ENCODE results near the gene CASZ1.

The CASZ1 gene

DNA sequence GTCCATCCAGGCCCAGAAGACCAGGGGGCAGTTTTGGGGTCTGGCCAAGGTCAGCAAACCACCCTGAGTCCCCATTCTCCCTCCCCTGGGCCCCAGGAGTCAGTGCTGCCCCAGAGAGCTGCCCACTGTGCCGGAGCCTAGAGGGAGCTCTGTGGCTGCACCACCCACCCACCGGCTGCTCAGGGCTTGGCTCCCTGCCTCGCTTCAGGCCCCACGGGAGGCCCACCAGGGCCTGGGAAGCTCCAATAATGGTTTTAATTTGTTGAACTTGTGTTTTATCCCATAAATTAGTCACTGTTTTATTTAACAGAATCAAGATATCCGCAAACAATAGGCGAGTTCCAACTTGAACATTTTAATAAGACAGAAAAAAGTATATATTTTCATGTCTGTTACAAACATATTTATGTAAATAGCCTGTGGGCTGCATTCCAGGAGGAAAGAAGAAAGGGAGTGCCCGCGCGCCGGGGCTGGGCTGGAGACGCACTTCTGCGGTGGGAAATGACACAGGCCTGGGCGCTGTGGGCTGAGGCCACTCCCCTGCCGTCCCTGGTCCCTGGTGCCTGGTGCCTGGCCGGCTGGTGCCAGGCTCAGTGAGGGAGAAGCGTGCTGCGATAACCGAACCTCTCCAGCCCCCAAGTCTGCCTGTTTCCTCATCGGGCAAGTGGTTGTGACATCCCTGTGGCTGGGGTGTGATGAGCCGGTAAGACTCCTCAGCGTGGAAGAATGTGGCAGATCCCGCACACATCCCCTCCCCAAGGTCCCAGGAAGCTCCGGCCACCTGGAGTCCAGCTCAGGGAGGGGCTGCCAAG lies 161.2 kb downstream of the CASZ1 start:
- peak; percentile 22 for DNase-seq

DNA sequence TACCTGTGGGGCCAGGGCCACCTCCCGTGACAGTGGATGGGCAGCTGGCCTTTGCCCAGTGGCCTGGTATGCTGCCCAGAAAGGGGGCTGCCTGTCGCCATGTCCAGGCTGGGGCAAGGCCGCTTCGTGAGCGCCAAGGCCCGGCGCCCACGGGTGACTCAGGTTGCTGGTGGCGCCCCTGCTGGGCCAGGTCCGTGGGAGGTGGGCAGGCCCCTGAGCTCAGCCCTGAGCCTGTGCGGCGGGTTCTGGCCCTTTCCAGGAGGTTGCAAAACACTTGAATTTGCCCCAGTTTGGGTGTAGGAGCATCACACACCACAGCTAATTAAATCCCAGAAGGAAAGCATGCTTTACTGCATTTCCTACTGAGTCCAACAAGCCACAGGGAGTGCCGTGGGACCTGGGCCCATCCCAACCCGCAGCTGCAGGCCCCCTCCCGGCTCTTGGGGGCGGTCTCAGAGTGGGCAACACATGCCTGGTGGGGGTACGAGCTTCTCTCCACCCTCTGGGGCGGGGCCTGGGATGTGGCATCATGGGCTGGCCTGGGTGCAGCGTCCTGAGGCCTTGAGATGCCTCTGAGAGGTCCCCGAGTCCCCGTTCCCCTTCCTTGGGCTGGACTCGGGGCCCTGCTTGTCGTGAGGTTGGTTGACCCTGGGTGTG lies 161.9 kb downstream of the CASZ1 start:
- DNase-seq: no peak

DNA sequence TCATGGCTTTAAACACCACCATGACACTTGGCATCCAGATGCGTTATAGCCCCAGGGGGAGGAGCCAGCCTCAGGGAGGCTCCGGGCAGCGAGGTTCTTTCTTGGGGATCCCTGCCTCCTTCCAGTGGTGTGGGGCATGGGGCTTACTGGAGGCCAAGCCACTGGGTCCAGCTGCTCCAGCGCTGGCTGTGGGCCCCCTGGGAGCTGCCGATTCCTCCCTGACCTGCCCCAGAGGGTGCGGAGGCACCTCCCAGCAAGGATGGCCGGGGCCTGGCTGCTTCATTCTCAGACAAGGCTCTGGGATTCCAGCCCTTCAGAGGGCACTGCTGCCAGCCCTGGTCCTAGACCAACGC lies 162.4 kb downstream of the CASZ1 start:
- no peak for DNase-seq

DNA sequence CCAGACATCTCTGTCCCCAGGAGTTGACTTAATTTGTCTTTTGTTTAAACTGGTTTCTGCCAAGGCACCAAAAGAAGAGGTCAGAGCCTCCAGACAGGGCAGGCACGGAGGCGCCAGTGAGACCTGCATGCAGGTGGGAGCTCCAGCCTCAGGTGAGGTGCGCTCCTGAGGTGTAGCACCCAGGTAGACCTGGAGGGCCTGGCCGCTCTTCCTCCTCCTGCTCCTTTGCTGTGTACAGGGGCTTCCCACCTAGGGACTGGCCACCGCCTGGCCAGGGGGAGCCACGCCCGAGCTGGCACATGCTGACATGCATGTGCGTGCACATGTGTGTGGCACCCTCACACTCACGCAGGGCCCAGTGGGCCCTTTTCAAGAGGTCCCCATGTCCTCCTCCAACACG lies 163.0 kb downstream of the CASZ1 start:
- DNase-seq: no peak

DNA sequence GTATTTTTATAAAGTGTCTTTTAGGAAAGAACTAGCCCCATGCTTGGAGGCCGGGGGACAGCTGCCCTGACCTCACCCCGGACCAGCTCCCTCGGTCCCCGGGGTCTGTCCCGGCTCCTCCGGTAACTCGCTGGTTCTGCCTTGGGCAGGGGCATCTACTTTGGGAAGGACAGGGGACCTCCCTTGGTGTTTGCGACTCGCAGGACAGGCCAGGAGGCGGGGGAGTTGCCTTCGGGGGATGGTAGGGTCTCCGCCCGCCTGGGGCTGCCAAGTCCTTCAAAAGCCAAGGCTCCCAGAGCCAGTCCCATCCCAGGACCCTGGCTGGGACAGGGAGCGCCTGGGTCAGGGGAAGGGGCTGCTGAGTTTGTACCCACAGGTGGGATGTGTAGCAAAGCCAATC lies 163.8 kb downstream of the CASZ1 start:
- no peak for DNase-seq

DNA sequence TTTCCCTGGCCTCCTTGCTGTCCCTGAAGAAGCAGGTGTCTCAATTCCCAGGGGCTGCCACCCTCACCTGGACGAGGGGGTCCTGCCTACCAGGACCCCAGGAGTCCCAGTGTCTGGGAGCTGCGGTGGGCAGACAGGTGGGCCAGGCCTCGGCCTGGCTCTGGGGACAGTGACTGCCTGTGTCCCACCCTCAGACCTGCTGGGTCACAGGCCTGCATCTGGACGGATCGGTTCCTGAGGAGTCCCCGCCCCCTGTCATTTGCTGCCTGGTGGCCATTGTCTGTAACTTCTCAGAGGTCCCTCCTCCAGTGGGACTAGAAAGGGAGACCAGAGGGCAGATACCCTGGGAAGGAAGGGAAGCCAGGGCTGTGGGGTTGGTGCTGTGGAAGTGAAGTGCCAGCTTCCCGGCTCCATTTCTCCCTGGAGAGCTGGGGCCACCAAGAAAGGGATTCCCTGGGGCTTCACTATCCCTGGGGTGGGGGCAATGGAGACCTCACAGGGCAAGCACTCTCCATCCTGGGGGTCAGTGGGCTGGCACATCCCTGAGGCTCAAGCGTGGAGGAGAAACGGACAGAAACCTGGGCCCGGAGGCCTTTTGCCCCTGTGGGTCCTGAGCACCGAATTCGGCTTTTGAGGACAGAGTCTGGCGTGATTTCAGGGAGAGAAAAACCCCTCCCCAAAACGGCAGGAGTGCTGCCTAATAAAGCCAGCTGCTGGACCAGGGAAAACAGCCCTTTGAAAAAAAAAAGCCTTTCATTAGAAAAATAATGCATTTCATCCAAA lies 164.4 kb downstream of the CASZ1 start:
- no peak for DNase-seq

DNA sequence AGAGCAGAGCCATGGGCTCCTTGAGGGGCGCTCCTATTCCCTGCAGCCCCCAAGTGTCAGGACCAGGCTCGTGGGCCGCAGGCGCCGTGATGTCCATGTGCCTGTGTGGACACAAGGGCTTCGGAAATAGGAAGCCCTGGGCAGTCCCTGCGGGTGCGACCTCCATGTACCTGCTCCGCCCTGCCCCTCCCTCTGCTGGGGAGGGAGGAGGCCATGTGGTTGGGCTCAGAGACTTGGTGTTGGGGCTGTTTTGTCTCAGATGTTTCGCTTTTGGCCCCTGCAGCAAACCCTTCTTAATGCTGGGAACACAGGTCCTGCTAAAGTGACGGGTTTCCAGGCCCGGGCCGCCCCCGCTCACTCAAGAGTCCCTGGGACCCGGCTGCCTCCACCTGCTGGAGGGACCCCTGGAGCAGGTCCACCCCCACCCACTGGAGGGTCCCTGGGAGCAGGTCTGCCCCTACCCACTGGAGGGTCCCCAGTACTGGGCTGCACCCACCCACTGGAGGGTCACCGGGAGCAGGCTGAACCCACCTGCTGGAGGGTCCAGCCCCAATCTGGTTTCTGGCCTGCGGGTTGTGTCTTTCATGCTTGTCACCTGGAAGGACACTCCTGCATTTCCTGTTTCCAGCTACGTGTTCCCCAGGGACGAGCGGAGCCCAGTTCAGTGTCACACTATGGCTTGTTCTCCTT lies 165.2 kb downstream of the CASZ1 start:
- DNase-seq: no peak

DNA sequence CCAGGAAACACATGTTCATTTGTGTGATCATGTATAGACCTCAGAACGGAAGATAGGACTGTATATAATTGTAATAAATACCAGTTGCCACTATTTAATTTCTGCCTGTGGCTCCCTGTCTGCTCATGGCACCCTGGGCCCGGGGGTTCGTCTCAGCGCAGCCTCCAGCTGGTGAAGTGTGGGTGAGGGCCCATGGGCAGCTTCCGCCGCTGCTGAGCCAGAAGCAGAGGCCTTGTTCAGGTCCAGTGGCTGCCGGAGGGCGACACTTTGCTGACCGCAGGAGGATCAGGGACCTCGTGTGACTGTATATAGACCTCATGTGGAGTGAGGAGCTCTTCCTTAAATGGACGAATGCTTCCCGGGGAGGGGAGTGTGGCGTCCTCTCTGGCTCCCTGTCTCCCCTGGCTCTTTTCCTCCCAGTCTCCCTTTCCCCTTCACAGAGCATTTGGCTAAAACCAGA lies 165.8 kb downstream of the CASZ1 start:
- no peak for DNase-seq

DNA sequence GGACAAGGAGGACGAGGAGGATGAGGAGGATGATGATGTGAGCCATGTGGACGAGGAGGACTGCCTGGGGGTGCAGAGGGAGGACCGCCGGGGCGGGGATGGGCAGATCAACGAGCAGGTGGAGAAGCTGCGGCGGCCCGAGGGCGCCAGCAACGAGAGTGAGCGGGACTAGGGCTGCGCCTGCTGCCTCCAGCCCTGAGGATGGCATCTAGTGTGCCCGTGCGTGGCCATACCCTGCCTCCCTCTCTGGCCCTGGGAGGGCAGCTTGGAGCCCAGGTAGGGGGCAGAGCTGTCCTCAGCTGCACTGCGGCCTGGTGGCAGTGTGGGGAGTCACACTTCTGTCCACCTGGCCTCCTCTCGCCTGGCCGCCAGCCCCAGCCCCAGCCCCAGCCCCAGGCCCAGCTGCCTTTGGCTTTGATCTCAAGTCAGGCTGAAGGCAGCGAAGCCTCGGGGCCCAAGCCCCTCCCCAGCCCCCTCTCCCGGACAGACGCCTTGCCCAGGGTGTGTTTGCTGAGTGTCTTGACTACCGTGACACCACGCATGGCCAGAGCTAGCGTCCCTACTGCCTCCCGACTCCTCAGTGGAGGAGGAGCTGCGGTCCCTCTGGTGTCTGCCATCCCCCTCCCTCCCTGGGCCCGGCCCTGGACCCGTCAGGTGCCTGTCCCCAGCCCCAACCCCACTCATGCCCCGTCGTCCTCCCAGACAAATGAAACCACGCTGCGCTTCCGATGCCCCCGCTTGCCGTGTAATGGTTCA lies 166.5 kb downstream of the CASZ1 start:
- DNase-seq: no peak

DNA sequence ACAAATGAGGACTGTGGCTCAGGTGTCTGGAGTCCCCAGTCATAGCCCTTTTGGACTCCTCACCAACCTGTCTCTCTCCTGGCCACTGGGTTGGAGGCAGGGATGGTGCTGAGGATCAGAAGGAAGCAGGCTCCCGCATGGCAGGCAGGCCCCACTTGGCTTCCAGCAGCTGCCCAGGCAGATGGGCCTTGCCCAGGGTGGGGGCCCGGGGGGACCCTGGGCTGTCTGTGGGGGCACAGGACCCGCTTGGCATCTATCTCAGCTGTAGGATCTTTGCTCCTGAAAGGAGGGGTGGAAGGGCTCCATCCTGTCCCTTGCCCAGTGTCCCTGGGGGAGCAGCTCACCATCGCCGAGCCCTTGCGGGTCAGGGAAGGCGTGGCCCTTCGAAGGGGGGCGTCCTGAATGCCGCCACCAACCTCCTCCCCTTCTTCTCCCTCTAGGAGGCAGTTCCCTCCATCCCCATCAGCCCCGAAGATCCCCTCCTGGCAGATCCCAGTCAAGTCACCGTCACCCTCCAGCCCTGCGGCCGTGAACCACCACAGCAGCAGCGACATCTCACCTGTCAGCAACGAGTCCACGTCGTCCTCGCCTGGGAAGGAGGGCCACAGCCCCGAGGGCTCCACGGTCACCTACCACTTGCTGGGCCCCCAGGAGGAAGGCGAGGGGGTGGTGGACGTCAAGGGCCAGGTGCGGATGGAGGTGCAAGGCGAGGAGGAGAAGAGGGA lies 167.2 kb downstream of the CASZ1 start:
- no peak for DNase-seq

DNA sequence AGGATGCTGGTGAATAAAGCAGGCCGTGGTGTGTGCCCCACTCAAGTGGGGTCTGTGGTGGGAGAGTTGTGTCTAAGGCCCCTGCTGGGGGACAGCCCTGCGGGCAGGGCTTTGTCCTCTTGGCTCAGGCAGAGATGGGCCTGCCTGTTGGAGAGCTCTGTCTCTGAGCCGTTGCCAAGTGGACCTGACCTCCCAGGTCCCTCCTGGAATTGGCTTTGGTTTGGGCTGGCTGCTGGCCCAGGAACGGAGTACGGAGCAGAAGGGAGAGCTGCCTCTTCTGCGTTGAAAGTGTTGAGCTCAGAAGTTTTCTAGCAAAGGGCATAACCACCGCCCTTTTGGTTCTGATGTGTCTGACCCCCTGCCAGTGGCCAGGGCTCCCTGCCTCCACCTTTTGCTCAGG lies 167.8 kb downstream of the CASZ1 start:
- no peak for DNase-seq

DNA sequence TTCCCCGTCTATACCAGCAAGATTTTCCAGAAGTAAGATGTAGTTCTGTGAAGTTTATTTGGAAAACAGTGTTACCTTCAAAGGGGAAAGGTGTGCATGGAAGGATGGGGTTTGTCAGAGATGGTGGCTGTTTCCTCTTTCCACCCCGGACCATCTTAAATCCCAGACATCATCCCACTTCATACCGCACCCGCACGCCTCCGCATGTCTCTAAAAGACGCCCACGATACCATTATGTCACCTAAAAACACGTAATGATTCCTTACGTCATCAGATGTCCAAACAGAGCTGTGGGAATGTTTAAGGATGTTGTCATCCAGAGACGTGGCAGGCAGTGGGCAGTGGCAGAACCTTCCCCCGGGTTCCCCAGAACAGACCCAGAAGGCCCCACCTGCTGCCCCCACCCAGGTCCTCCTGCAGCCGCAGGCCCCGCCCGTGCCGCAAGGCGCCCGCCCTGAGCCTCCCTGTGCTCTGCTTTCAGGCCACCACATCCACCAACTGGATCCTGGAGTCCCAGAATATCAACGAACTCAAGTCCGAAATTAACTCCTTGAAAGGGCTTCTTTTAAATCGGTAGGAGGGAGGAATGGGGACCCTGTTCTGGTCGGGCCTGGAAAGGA lies 169.5 kb downstream of the CASZ1 start:
- DNase-seq: no peak

DNA sequence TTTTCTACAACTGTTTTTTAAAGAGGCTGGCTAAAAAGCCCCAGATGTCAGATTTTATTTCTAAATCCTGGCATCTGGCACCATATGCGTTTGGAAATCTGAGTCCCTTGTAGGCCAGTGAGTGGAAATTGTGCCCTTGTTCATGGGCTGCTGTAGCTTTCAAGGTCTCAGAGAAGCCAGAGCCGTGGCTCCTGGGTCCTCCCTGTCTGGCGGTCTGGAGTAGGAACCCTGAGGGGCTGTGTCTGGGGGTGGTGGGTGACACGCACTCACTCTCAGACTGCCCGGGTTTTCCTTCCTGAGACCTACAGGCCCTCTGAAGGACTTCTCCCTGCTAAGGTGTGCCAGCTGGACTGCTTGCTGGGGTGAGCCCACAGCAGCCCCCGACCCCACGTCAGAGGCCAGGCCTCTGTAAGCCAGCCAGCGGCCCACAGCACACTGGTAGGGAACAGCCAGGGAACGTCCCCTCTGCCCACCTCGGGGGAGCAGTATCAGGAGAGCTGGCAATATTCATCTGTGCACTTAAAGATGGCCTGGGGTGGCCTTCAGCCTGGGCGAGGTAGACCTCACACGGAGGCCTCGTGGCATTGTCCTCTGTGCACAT lies 170.2 kb downstream of the CASZ1 start:
- no peak for DNase-seq

DNA sequence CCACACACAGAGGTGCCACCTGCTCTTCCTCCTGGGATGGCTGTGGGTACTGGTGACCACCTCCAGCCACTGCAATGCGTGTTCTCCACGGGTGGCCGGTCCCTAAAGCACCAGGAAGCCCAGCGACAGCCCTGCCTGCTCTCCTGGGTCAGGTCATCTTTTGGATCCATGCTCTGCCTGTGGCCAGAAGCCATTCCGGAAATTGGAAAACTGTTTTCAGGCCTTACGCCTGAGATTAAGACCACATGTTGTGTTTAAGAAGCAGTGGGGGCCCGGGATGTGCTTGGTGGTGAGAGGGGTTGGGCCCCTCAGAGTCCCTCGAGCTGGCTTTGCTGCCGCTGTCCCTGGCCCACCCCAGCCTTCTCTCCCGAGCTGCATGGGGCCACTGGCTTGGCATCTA lies 170.9 kb downstream of the CASZ1 start:
- DNase-seq: no peak

DNA sequence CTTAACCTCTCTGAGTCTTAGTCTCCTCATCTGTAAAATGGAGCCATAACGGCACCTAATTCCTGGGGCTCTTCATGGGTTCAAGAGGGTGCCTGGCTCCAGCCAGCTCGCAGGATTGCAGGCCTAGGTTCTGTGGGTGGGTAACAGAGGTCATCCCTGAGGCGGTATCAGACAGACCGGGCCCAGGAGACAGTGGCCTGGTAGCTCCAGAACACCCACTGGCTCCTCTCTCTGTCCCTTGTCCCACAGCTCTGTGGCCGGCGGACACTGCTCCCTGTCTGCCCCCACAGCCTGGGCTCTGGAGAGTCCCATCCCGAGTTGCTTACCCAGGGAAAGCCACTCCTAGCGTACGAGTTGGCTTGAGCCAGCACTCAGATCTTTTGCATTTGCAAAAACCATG lies 171.4 kb downstream of the CASZ1 start:
- DNase-seq: no peak

DNA sequence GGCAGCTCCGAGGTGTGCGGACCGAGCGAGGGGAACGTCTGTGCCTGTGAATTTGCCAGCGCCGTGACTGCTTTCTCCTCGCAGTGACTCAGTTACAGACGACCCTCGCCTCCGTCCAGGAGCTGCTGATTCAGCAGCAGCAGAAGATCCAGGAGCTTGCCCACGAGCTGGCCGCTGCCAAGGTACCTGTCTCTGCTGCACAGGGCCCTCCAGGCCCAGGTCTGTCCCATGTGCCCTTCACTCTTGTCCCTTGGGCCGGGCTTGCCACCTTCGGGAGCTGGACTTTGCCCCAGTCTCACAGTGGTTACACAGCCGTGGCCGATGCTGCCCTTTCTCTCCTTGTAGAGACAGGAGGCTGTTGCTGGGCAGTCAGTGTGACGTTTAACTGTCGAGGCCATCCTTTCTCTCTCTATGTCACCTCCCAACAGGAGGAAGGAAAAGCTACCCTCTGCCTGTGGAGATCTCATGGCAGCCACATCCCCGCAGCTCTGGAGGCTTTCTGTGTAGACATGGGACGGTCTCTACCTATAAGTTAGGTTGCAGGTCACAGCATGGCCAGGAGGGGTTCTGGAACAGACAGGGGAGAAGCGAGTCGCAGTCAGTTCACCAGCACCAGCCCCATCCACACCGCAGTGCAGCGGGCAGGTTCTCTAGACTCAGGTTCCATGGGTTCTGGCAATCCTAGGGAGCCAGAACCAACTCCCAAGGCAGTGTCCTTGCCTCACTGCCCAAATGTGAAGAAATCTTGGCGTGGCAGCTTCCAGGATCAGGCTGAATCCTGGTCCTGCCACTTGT lies 172.0 kb downstream of the CASZ1 start:
- no peak for DNase-seq

DNA sequence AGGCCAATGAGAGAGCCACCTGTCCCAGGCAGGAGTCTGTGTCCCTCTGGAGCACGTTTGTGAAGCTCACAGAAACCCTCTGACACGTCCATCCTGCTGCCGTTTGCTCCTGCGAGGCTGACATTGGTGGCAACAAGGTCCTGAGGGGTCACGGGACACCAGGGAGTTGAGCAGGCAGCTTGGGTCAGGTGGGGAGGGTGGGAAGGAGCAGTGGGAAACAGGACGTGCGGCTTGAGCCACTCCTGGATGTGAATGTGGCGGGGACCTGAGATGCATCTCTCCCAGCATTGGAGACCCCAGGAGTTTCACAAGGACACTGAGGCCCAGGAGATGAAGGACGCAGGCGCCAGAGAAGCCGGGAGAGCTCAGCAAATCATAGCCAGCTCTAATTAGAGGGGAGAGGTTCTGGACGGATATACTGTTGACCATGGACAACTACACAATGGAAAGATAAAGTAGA lies 172.7 kb downstream of the CASZ1 start:
- no peak for DNase-seq

DNA sequence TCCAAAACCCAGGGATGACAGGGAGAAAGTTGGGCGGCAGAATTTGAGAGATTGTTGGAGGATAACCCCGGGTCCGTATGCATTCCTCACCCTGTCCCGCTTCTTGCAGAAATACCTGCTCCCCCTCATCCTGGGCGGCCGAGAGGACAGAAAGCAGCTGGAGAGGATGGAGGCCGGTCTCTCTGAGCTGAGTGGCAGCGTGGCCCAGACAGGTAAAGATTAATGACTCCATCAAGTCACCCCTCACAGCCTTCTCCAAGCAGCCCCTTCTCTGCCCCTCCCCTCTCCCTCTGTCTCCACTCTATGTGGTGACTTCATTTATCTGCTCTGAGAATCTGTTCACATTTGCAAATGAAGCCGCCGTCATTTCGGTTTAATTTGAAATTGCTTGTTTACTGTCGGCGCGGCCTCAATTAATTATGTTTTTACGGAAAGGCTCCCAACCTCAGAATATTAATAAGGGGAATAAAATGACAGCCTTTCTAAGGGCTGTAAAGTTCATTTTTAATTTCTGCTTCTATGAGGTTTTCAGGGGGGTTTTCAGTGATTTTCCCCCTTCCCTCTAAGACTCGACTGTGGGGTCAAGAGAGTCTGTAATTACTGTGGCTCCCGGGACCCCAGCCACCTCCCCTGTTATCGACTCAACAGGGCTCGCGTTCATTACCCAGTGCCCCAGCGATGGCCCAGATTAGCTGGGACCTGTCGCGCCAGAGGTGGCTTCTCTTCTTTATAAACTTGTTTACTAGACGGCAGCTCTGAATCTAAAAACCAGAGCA lies 173.3 kb downstream of the CASZ1 start:
- DNase-seq: no peak

DNA sequence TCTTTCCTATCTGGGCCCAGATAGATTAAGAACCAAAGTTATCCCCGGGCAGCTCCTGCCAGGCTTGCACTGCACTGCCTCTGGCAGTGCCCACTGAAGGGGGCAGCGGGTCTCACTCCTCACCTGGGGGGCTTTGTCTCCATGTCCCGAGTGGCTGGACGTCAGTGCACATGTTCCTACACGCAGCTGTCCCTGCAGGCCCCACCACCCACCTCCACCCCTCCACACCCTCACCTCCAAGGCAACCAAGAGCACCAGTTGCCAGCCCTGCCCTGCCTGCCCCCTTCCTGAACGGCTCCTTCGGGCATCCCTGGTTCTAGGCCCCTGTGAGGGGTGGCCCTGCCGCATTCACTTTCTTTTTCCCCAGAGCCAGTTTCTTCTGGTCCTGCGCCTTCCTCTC lies 174.5 kb downstream of the CASZ1 start:
- DNase-seq: no peak

Data from NCI-H2081 treated with DMSO at 0.1 percent for 48 hours (cell line).